ENCODE data around the gene RNF2. TPM values are rescaled to one million over a fixed set of nuclear protein-coding genes. Genes with fewer than 3 reads are reported as not detected.

Gene RNF2
- total and polyA plus RNA-seq, 2 of the 13 experiments (the other 11 are each of a cell fraction or from before 2014, with no cell fraction given): 19.3 to 21.7 TPM

- no peaks in the 10 kb centered on the region for H3K79me2 ChIP-seq (ENCODE audit: insufficient read depth, low read length)
- H3K27ac ChIP-seq (ENCODE audit: extremely low read length, insufficient read depth, low read length): no peak overlapping the region
- CTCF ChIA-PET (ENCODE audit: low intra/inter-chr PET ratio, low total read pairs): no interaction called here
- TF ChIP-seq RELA (CRISPR knock-in tag; IDR thresholded peaks at IDR 0.05) (no peak), STAG1 (CRISPR knock-in tag; IDR thresholded peaks at IDR 0.05) (no peak), SNAI1 (CRISPR knock-in tag; IDR thresholded peaks at IDR 0.05; ENCODE audit: borderline replicate concordance) (no peak), HMG20B (CRISPR knock-in tag; conservative IDR thresholded peaks at IDR 0.05) (no peak), GATAD1 (CRISPR knock-in tag; IDR thresholded peaks at IDR 0.05) (no peak), PBX2 (CRISPR knock-in tag; IDR thresholded peaks at IDR 0.05) (no peak), YEATS2 (CRISPR knock-in tag; IDR thresholded peaks at IDR 0.05; ENCODE audit: borderline replicate concordance) (no peak), JUN (CRISPR knock-in tag; IDR thresholded peaks at IDR 0.05) (no peak), ZBED4 (CRISPR knock-in tag; IDR thresholded peaks at IDR 0.05; ENCODE audit: borderline replicate concordance) (no peak), THYN1 (CRISPR knock-in tag; IDR thresholded peaks at IDR 0.05; ENCODE audit: borderline replicate concordance, low read depth) (no peak), GFI1 (CRISPR knock-in tag; IDR thresholded peaks at IDR 0.05; ENCODE audit: borderline replicate concordance) (no peak), ZNF672 (CRISPR knock-in tag; IDR thresholded peaks at IDR 0.05) (no peak), PCBP1 (IDR thresholded peaks at IDR 0.05; ENCODE audit: borderline replicate concordance, low read depth, low read length) (no peak), JUND (CRISPR knock-in tag; IDR thresholded peaks at IDR 0.05) (no peak), ZNF350 (CRISPR knock-in tag; IDR thresholded peaks at IDR 0.05; ENCODE audit: borderline replicate concordance, low read depth) (no peak), RFX5 (IDR thresholded peaks at IDR 0.05; ENCODE audit: low read depth, low read length) (no peak), ZNF570 (CRISPR knock-in tag; IDR thresholded peaks at IDR 0.05; ENCODE audit: borderline replicate concordance) (no peak), DBP (CRISPR knock-in tag; IDR thresholded peaks at IDR 0.05; ENCODE audit: not compliant biosample characterization) (no peak), SYNCRIP (IDR thresholded peaks at IDR 0.05; ENCODE audit: insufficient read depth, low read depth, low read length) (no peak), ATF1 (CRISPR knock-in tag; IDR thresholded peaks at IDR 0.05) (no peak)
- in situ Hi-C loops (cut with HindIII; ENCODE audit: extremely low pct_ligation_motif_present, low pct_unique_long_range_greater_than_20kb) (no loop called here), intact Hi-C loops (cut with micrococcal nuclease; ENCODE audit: unreplicated experiment) (loop anchor here (10.0 kb wide), 1 partner anchor 1335 kb away; the partner anchor contains the start of genes ODR4 and TPR)
- no peak overlapping the region for H3K9ac ChIP-seq (ENCODE audit: insufficient read depth, low read depth, low read length)
- BruUV-seq (replicated peaks): no TSS peak
- no peak overlapping the region for H2AFZ ChIP-seq (ENCODE audit: low read length)
- no peak overlapping the region for H3K4me3 ChIP-seq (replicated peaks in 1 of 3; ENCODE audit: insufficient read depth in 1 of 3, low read depth in 2 of 3, low read length in 3 of 3)
- FAIRE-seq (no peak), ATAC-seq (no peak), DNase-seq (ENCODE audit: low spot score) (no peak)
- 36% methylated on average over 4 of the region's 4 CpGs for WGBS (ENCODE audit: low lambda C conversion rate)
- H3K4me1 ChIP-seq (ENCODE audit: insufficient read depth, low read length): peaks cover 21% of the 10 kb centered on the region
- no peak overlapping the region for H3K4me2 ChIP-seq (ENCODE audit: low read depth, low read length)
- no peaks in the 10 kb centered on the region for H3K9me3 ChIP-seq (ENCODE audit: low read length)
- POLR2A ChIA-PET: no interaction called here
- H3K36me3 ChIP-seq (replicated peaks in 1 of 2; ENCODE audit: control insufficient read depth in 1 of 2, insufficient read depth in 2 of 2, low read length in 2 of 2): no peaks in the 10 kb centered on the region
- H3K27me3 ChIP-seq (ENCODE audit: control insufficient read depth in 1 of 2, insufficient read depth in 2 of 2, low read length in 2 of 2): no peaks in the 10 kb centered on the region
- no peaks in the 10 kb centered on the region for H4K20me1 ChIP-seq (ENCODE audit: insufficient read depth, low read length)
These were observed 5.5 kb upstream of the RNF2 start for GRCh38 chr1:185039726-185040407.

All from HepG2 (cell line).